Right kidney (tissue), 1 donor: Measurements from ENCODE around the gene OLFM1.

Source experiments
- DNase-seq: peaks from one replicate; pipeline ENCODE4 v3.0.0-alpha.2; 2016

Gene OLFM1

DNA sequence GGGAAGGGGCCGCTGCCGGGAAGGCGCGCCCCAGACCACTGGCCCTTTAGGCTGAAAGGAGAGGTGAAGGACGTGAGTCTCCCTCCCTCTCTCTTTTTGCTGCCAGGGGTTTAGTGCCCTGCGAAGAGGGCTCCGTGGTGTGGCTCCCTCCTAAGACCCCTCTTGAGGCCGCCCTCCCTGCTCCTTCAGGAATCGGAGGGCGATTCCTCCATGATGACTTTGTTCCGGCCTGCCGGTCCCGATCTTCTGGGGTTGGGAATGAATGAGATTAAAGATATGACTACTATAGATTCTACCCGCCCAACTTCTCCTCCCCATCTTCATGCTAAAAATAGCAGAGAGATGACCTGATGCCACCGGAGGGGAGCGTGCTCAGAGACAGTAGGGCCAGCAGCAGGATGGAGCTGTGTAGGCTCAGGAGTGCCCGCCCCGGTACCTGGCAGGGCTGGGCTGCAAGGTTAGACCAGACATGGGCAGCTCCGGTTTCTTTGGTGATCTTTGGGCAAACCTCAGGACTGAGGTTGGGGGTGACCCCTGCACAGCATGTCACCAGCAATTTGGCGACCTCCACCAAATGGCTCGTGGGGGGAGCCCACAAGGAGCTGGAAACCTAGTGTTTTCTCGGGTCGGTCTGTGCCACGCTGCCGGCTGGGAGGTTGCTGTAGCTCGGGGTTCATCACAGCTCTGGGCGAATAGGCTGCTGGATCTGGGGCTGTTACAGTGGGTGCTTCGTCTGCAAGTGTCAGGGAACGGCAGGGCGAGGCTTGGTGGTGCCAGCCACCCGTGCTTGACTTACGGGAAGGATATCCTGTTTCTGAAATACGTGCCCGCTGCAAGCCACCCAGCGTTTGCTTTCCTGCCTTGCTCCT is 1.7 kb downstream of the OLFM1 start:
- no peak for DNase-seq

DNA sequence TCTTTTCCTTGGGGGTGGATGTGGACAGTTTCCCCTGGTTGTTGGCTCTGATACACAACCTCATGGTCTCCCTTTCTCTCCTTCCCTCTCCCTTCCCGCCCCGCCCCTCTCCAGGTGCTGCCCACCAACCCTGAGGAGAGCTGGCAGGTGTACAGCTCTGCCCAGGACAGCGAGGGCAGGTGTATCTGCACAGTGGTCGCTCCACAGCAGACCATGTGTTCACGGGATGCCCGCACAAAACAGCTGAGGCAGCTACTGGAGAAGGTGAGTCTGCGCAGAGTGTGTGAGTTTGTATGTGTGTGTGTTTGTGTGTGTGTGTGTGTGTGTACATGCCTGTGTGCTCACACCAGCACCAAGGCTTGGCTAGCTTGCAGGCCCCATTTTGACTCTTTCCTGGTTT is 2.6 kb downstream of the OLFM1 start:
- no peak for DNase-seq

DNA sequence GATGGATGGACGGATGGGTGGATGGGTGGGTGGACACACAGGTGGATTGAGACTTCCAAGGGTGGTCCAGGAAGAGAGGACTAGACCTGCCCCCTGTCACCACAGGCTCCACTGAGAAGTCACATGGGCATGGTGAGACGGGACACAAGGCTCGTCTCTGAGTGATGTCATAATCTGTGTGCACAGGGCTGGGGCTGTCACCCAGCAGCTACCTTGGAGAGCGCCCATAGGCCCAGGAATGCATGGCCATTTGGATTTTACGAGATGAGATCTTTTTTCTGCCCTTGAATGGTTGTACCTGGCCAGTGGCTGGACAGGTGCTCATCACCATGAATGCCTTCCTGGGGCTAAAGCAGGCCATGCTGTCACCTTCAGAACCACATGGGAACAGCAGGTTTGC is 3.1 kb downstream of the OLFM1 start:
- DNase-seq: no peak

DNA sequence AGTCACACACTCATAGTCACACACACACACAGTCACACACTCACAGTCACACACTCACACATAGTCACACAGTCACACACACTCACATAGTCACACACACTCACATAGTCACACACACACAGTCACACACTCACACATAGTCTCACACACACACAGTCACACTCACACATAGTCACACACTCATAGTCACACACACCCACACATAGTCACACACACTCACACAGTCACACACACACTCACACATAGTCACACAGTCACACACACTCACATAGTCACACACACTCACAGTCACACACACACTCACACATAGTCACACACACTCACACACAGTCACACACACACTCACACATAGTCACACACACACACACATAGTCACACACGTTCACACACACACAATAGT is 4.1 kb downstream of the OLFM1 start:
- DNase-seq: no peak

DNA sequence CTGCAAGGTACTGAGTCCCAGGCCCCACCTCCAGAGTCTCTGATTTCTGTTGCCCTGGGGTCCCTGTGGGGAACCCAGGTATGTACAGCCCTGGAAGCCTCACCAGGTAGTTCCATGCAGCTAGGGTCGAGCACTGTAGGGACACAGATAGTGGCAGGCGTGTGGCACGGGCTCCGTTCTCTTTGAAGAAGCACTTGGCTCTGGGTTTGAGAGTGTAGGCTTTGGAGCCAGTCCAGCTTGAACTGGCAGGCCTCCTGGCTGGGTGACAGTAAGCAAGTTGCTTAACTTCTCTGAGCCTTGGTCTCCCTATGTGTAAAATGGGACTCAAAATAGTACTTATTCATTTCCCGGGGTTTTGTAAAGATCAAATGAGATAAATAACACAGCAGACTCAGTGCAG is 5.6 kb downstream of the OLFM1 start:
- no peak for DNase-seq

DNA sequence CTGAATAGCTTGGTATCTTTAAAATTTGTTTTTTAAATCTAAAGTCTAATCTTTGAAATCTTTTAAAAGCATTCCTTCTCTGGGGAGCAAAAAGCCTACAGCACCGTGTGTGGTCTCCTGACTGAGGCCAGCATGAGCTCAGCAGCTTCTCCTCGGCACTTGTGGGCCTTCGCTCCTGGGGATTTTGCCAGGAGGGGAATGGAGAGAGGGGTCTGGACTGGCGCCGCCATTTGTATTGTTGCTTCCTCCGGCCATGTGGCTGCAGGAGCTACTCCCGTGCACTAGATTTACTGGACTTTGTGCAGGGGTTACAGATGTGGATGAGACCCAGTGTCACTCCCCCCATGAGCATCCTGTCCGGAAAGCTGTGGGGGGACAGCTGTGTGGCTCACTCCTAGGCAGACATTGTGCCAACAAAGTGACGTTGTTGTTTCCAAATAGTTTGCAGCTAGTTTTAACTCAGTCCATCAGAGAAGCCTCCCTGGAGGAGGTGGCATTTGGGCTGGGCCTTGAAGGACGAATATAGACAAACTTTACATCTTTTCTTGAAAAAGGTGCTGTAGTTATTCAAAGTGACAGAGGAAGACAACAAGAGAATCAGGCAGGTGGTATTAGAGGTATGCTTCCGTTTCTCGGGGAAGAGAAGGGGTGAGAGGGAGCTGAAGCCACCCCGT is 6.6 kb downstream of the OLFM1 start:
- no peak for DNase-seq

DNA sequence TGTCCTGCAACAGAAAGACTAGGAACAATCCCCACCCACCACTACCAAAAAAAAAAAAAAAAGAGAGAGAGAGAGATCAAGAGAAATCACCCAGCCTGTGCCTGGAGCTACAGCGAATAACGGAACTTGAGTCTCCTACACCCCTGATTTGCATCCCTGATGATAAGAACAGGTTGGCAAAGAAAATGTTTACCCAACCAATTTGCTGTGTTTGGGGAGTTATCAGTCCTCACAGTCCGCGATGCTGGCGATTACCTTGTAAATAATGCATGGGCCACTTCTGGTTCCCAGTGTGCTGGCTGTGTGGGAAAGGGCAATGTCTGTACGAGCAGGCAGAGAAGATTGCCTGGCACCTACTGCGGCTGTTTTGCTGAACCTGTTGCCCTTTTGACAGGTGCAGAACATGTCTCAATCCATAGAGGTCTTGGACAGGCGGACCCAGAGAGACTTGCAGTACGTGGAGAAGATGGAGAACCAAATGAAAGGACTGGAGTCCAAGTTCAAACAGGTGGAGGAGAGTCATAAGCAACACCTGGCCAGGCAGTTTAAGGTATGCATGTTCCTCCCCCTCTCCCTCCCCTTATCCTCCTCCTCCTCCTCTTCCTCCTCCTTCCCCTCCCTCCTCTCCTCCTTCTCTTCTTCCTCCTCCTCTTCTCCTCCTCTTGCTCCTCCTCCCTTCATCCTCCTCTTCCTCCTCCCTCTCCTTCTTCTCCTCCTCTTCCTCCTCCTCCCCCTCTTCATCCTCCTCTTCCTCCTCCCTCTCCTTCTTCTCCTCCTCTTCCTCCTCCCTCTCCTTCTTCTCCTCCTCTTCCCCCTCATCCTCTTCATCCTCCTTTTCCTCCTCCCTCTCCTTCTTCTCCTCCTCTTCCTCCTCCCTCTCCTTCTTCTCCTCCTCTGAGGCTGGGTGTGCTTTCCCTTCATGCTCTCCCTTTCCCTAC is 8.3 kb downstream of the OLFM1 start:
- DNase-seq: no peak

DNA sequence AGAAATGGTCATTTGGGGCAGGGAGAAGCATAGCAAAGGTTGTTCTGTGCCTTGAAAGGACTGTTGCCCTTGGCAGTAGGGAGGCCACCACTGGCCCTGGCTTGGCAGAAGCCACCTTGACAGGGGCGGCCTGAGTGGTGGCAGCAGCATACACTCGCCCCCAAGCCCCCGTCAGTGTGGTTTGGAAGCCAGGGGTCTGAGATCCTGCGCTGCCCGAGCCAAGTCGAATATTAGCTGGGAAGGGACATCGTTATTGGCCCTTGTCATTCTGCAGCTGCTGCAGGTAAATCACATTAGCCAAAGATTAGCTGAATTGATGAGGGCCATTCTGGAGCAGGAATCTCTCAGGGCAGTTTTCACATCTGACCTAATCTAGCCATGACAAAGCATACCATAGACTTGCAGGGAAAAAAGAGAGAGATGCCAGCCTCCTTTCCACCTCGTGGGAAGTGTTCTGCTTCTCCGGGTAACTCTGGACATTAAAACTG is 9.0 kb downstream of the OLFM1 start:
- DNase-seq: no peak

DNA sequence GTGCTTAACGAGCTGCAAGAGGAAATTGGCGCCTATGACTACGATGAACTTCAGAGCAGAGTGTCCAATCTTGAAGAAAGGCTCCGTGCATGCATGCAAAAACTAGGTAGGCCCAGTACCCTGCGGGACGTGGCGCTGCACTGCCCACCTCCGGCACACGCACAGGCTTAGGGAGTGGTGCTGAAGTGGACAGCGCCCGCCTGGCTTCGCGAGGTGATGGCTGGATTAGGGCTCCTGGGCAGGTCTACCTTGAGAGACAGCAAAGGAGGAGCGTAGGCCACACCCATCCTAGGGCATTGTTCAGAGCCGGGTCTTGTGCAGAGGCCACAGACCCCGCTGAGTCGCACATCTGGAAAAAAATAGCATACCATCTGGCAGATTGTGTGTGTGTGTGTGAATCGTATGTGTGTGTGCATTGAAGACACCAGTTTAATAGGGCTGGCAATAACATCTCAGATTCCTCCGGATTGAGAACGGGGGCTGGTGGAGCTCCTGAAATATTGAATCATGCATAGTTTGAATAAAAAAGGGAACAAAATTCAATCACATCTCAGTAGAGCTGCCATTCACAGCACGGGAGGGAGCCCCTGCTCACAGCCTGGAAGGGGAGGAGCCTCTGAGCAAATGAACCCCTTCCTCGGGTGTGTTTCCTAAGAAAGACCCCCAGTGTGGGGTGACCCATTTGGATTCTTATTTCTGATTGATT is 11.1 kb downstream of the OLFM1 start:
- DNase-seq: peak; percentile 55

DNA sequence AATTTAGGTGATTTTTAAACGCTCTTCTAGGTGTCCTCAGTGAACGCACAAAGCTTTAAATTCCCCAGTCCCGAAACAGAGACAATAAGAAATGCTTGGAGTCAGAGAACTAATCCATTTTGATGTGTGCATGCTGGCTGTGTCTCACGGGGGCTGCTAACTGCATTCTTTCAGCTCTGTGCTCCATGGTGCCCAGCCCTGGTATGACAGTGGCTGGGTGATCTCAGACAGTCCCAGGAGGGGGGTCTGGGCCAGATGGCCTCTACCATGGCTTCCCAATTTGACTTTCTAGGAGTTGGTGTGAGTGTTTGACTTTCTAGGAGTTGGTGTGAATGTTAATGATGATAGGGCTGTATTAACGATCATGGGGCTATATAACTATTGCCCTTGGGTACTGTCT is 12.1 kb downstream of the OLFM1 start:
- no peak for DNase-seq

DNA sequence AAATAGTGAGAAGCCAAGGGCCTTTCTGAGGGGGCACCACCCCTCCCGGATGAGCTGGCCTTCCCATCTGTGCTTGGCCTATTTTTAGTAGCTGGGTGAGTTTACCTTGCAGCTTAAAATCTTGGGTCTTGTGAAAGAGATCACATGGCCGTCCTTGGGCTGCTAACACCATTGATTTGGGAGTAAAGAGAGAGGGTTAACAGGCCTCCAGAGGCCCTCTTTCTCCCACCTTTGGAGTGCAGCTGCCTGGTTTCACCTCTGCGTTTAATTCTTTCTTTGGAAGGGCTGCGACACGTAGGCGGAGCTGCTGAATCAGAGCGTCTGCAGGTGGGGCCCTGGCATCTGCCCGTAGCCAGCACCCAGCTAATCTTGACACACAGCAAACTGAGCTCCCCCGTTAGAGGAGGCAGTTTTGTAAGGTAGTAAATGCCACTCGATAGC is 12.8 kb downstream of the OLFM1 start:
- DNase-seq: no peak

DNA sequence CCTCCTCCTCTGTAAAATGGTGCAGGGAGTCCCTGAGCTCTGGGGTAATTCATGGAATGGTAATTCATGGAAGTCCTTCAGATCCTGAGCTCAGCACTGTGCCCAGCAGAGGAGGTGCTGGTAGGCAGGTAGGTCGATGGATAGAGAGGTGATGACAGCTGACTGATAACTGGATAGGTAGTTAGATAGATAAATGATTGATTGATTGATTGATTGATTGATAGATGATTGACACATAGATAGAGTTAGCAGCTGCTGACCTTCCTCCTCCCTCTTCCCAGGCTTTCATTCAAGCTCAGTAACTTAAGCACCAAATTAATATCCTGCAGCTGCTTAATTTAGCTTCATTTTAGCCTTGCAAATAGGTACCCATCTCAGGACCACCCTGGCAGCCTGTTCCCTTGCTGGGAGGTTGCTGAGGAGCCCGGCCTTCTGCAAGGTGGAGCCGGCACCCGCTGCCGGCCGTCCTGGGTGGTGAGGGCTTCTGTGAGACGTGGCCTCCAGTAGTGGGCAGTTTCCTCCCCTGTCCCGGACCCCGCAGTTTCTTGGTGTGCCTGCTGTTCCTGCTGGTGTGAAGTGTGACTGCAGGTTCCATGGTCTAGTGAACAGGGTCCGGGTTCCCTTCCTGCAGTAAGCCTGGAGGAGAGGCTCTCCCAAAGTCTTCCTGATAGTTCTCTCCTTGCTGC is 13.4 kb downstream of the OLFM1 start:
- DNase-seq: no peak

DNA sequence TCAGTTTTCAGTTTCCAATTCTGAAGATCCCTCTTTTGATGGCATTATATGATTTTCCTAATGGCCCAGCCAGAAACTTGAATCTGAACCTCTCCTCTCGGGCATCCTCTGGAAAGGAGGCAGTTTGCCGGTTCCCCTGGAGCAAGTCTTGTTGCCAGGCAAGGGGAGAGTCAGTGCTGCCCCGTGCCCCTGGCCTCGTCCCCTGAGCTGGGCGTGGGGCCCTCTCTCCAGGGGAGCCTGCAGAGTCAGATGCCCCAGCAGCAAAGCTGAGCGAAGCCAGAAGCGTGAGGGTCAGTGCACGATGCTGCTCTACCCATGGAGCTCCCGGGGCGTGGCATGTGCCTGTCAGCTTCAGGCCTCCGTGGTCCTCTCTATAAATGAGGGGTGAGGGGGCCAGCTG is 14.0 kb downstream of the OLFM1 start:
- no peak for DNase-seq

DNA sequence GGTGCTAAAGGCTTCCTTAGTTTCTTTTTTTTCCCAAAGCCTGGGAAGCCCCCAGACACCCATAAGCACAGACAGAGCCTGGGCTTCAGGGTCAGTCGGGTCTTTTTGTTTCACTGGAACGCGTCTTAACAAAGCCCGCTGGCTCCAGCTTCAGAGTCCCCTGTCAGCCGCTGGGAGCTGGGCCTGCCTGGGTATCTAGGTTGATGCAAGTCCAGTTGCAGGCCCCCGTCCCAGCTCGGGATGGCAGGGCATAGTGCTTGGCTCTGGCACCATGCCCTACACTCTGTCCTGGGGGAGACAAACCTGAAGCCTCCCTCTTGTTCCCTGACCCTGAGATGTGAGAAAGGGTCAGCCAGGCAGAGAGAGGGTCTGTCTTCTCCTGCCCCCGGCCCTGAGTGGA is 14.5 kb downstream of the OLFM1 start:
- DNase-seq: no peak

DNA sequence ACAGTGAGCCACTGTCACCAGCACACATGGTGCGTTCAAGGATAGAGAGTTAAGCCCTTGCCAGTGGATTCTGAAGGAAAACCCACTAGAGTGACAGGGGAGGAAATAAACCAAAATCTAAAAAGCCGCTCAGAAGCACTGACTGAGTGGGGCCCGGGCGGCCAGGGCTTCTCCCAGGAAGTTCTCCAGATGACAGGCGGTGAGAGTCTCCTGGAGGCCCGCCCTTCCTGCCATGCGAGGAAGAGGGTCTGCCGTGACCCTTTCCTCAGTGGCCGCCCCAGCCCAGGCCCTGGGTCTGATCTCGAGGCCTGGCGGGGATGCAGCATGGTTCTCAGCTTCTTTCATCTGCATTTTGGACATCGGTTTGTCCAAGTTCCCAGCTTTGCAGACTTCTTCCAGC is 14.9 kb downstream of the OLFM1 start:
- DNase-seq: no peak

DNA sequence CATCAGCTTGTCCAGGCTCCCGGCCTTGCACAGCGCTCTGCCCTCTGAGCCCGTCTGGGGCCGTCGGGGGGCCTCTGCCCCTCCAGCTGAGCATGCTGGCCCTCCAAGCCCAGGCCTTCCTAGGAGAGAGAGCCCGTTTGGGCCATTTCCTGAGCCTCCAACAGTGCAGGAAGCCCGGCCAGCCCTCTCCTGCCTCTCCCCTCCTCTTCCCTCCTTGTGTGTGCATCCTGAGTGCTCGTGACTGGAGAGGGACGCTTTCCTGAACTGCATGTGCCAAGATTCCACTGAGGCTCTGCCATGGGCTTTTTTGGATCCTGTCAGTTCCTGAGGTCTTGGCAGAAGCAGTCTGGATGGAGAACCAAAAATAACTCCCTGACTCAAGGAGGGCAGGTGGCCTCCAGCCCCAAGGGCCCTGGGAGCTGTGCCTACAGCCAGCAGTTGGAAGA is 15.6 kb downstream of the OLFM1 start:
- no peak for DNase-seq

DNA sequence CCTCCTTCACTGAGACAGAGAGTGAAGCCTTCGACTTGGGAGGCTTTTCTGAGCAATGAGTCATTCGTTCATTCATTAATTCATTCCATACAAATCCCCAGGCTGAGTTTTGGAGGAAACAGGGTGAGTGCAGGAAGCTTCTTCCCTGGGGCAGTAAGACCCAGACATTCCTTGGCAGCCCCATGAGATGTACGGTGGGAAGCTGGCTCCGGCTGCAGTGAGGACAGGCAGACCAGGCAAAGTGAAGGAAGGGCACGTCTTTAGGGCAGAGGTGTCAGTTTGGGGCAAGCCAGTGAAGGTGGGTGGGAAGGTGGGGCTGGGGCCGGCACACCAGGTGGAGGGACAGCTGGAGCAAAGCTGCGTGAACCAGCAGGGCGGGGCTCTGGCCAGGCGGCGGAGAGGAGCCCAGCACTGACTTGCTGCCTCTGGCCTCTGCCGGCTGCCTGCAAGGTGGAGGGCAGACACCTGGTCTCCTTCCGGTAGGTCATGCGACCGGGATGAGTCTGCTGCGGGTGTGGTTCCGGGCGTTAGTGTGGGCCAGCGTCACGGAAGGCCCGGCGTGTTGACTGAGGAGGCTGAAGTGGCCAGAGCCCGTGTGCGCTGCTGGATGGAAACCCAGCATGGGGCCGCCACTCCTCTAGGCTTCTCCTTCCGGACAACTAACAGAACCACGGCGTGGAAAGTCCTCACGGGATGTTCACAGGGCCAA is 16.6 kb downstream of the OLFM1 start:
- no peak for DNase-seq

DNA sequence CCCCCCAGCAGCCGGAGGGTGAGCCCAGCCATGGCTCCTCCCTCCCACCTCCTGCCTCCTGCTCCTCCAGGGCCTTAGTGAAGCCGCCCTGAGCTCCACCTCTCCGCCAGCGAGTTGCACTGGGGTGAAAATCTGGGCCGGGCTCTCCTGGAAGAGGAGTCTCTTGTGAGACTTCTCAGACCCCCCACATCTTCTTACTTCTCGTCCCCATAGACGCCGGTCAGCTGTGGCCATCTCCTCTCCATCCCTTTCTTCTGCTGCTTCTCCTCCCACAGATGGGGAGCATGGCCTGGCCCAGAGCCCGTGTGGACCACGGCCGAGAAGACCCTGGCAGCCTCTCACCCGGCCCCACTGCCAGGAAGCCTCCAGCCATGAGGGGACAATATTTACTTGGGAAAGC is 17.3 kb downstream of the OLFM1 start:
- DNase-seq: no peak

DNA sequence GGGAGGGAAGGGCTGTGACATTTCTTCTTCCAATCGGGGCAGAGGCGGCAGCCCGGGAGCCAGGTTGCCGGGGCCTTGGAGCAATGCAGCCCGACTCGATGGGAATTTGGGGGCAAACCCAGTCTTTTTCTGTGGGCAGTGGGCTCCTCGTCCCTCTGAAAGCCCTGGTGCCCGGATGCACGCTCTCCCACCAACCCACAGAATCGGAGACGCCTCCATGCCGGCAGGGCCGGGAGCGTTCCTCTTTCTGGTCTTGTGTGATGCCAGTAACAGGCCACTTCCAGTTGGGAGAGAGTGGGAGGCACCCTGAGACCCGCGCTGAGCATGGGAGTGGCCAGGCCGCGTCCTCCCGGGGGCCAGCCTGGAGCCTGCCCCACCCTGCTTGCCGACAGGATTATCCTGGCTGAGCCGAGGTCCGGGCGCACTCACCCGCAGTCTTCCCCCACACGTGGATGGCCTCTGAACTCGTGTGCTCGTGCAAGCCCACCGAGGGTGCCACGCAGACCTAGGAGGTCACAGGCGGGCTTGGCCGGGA is 17.8 kb downstream of the OLFM1 start:
- no peak for DNase-seq

DNA sequence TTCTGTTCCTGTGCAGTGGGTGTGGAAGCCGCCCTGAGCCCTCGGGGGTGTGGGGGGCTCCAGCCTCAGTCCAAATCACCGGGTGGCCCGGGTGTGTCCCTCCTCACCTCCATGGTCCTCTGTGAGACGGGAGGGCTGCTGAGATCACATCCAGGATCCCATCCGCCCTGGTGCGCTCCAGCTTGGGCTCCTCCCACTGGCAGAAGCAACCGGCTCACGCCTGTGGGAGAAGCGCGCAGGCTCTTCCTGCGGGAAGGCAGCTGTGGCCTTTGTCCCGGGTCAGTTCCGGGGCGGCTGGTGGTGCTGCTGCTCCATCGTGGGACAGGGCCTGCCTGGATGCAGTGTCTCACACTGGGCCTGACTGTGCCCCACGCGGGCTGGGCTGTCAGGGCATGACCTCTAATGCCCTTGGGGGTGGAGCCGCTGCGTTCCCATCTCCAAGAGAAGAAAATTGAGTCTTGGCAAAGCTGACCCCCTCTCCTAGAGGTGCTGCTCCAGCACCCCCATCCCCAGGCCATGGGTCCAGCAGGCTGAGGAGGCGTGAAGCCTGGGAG is 18.5 kb downstream of the OLFM1 start:
- DNase-seq: no peak
